ENCODE data around the gene SPATA24. TPM values are rescaled to one million over a fixed set of nuclear protein-coding genes. Genes with fewer than 3 reads are reported as not detected.

The SPATA24 gene
- total RNA-seq, 4 donors from 2014 or later: 0.85 to 2.2 TPM; not detected in 2

DNA sequence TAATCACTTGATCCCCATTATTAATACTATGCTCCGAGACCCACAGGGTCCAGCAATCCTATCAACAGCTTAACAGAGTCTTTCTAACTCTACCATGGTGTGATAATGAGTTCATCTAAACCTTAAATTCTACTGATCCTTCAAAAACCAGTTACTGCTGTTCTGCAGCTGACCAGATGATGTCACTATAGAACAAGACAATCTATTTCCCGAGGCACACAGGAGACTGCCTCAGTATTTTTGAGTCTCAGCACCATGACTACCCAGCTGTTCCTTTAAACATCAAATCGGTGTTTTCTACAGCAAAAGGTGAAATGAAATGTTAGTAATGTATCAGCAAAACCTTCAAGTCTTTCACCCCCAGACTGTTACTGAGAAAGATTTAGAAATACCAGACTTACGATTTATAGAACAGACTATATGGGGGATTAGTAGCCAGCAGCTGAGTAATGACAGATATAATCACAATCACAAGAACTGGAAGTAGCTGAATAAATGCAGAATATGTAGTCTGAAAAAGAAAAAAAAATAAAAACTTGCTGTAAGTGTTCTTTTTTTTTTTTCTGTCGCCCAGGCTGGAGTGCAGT lies 18.5 kb upstream of the SPATA24 start:
- TF ChIP-seq, protein P1, sequence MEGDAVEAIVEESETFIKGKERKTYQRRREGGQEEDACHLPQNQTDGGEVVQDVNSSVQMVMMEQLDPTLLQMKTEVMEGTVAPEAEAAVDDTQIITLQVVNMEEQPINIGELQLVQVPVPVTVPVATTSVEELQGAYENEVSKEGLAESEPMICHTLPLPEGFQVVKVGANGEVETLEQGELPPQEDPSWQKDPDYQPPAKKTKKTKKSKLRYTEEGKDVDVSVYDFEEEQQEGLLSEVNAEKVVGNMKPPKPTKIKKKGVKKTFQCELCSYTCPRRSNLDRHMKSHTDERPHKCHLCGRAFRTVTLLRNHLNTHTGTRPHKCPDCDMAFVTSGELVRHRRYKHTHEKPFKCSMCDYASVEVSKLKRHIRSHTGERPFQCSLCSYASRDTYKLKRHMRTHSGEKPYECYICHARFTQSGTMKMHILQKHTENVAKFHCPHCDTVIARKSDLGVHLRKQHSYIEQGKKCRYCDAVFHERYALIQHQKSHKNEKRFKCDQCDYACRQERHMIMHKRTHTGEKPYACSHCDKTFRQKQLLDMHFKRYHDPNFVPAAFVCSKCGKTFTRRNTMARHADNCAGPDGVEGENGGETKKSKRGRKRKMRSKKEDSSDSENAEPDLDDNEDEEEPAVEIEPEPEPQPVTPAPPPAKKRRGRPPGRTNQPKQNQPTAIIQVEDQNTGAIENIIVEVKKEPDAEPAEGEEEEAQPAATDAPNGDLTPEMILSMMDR (IDR thresholded peaks at IDR 0.05; ENCODE audit: low read depth): no peak

DNA sequence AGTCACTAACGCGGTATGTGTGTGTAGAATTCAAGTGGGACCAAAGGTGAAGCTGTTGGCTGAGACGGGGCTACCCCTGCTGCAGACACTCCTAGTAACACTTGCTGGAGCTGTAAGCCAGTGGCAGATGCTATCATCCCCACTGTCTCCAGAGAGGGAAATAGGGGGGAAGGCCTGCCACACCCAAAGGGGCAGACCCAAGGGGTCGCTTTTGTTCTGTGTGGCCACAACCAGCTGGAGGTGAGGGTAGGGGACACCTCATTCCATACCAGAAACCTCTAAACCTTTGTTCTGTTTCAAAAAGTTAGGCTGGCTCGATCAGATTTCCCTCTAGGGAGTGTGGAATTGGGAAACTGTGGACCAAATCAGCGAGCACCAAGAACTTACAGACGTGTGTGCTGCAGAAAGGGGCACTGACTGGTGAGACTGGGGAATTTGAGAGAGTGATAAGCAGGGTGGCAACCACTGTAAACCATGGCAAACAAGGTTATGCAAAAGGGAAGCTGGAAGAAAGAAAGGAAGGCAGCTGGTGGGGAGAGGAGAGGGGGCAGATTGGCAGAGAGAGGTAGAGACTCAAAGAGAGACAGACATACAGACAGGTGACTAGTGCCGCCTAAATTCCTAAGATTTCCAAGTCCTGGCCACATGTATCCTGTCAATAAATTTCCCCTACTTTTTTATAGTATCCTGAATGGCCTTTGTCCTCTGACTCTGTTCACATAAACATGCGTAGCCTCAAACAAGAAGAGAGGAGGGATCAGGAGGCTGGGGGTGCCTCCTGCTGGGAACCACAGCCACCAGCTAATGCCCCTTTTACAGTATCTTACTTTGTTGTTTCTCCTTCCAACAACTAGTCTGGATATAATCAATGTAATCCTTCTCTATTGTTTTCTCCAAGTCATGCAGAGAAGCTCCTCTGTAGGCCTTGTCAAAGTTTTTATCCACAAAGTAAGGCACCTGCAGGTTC lies 15.6 kb upstream of the SPATA24 start:
- TF ChIP-seq, protein P1 (IDR thresholded peaks at IDR 0.05; ENCODE audit: low read depth): no peak

DNA sequence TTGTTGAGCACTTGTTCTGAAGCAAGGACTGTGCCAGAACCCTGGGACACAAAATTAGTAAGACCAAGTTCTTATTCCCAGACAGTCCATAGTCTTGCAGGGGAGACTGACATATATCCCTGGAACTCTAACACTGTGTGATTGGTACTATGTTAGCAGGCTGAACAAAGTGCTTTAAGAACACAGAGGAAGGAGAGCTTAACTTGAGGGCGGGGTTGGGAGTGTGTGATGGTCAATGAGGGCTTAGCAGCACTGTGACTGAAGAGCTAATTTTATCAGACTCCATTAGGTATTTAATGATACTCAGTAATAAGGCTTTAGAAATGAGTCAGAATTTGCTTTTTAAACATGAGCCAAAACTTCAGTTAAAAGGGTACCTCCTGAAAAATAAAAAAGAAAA lies 14.9 kb upstream of the SPATA24 start:
- TF ChIP-seq, protein P1 (IDR thresholded peaks at IDR 0.05; ENCODE audit: low read depth): no peak

DNA sequence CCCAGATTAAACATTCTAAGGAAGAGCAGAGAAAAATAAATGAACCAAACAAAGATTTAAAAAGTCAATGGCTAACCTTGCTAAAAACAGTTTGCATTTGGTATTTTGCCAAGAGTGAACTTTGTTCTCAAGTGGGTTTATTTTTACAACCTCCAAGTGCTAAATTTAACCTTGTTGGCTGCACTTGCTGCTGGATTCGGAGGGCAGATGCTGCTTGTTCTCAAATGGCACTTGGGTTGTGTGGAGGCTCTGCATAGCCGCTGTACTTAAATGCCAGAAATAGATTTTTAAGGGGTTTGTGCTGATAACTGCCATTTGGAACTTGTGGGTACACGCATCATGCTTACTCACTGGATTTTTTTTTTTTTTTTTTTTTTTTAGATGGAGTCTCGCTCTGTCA lies 13.3 kb upstream of the SPATA24 start:
- TF ChIP-seq, protein P1 (IDR thresholded peaks at IDR 0.05; ENCODE audit: low read depth): no peak

DNA sequence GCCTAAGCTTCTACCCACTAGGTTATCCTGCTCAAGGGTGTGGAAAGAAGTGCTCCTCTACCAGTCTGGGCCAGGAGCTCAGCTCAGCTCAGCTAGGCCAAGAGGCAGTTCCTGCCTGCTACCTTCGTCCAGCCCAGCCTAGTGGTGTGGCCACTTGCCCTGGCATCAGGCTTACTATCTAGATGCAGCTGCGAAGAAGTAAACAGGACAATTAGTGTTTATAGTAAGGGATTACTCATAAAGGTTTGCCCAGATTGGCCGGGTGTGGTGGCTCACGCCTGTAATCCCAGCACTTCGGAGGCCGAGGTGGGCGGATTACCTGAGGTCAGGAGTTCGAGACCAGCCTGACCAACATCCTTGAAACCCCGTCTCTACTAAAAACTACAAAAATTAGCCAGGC lies 12.8 kb upstream of the SPATA24 start:
- TF ChIP-seq, protein P1 (IDR thresholded peaks at IDR 0.05; ENCODE audit: low read depth): no peak

DNA sequence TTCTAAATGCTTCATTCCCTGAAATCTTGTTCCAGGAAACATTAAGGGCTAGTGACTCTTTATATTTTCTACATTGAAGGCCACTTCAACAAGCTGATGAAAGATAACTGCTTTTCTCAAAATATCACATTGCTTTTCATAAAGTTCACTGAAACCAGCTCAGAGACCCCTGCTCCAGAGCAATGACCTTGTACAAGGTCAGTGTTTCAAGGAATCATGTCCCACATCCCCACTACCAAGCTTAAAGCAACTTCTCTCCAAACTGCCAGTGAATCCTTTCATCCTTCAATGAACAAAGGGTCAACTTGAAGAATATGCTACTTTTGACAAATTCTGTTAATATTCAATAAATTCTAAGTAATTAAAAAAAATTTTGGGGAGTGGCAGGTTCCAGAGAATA lies 12.0 kb upstream of the SPATA24 start:
- TF ChIP-seq, protein P1 (IDR thresholded peaks at IDR 0.05; ENCODE audit: low read depth): no peak

DNA sequence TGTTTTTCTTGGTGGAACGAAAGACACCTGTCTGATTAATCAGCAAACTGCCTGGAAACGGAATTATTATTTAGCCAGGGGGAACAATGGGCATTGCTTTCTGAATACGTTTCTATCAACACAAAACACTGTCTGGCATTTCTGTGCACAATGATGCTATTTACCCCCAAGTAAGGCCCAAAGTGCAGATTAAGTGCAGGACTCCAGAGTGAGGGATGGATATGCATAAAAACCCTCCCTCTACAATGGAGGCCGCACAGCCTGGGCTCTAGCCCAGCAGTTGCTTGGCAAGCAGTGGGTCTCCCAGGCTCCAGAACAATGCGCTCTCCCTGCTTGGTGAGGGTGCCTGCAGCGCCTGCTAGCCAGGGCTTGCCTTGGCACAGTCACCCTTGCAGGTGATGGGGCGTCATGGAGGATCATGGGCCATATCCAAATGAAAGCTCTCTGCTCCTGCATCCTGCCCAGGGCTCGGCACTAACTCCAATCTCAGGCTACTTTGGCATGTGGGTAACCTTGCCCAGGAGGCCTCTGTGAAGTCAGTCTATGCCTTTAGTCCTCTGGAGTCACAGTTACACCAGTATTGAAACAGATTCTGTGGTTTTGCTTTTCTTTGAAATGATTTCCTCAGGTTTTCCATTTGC lies 11.5 kb upstream of the SPATA24 start:
- TF ChIP-seq, protein P1 (IDR thresholded peaks at IDR 0.05; ENCODE audit: low read depth): no peak

Measured in subcutaneous adipose tissue (tissue), 4 donors.